GM18861 (cell line): ENCODE data around the gene TM9SF1.

ENCODE experiments used
- ATAC-seq: cut with Tn5 transposase; IDR thresholded peaks from one replicate; pipeline ENCODE4 v1.9.1; 2021; ENCODE audit not compliant: unreplicated experiment

TM9SF1 gene

DNA sequence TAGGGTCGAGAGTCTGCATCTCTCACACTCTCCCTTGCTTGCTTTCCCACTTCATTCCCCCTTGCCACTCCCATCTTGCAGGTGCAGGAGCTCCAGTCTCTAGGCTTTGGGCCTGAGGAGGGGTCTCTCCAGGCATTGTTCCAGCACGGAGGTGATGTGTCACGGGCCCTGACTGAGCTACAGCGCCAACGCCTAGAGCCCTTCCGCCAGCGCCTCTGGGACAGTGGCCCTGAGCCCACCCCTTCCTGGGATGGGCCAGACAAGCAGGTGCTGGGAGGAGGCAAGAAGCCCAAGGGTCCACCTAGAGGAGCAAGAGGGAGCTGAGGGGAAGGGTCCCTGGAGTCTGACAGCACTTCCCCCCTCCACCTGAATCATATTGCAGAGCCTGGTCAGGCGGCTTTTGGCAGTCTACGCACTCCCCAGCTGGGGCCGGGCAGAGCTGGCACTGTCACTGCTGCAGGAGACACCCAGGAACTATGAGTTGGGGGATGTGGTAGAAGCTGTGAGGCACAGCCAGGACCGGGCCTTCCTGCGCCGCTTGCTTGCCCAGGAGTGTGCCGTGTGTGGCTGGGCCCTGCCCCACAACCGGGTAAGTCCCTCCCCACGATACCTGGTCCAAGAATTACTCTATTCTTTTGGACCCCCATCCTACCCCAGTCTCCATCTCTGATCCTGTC, 43.7 kb downstream of the TM9SF1 start:
- no peak for ATAC-seq

DNA sequence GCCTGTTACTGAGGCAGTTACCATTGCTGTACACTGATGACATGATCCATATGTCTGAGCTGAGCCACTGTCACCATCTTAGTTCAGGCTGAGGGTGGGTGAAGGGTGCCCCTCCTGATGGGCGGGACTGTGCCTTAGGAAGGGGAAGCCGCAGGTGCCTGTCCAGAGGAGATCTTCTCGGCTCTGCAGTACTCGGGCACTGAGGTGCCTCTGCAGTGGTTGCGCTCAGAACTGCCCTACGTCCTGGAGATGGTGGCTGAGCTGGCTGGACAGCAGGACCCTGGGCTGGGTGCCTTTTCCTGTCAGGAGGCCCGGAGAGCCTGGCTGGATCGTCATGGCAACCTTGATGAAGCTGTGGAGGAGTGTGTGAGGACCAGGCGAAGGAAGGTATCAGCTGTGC, 44.2 kb downstream of the TM9SF1 start:
- no peak for ATAC-seq

DNA sequence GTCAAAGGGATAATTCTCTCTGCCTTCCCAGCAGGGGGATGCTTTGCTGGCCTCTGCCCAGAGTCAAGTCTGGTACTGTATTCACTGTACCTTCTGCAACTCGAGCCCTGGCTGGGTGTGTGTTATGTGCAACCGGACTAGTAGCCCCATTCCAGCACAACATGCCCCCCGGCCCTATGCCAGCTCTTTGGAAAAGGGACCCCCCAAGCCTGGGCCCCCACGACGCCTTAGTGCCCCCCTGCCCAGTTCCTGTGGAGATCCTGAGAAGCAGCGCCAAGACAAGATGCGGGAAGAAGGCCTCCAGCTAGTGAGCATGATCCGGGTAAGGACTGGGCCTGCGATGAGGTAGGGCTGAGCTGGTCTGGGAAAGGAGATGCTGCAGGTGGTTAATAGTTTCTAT, 44.7 kb downstream of the TM9SF1 start:
- no peak for ATAC-seq

DNA sequence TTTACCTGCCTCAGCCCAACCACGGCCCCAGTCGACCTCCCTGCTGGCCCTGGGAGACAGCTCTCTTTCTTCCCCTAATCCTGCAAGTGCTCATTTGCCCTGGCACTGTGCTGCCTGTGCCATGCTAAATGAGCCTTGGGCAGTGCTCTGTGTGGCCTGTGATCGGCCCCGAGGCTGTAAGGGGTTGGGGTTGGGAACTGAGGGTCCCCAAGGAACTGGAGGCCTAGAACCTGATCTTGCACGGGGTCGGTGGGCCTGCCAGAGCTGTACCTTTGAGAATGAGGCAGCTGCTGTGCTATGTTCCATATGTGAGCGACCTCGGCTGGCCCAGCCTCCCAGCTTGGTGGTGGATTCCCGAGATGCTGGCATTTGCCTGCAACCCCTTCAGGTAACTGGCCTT, 45.2 kb downstream of the TM9SF1 start:
- no peak for ATAC-seq

- no peak for ATAC-seq
Observed at GRCh38 chr14:24149302-24149969, 45.8 kb downstream of the TM9SF1 start.

DNA sequence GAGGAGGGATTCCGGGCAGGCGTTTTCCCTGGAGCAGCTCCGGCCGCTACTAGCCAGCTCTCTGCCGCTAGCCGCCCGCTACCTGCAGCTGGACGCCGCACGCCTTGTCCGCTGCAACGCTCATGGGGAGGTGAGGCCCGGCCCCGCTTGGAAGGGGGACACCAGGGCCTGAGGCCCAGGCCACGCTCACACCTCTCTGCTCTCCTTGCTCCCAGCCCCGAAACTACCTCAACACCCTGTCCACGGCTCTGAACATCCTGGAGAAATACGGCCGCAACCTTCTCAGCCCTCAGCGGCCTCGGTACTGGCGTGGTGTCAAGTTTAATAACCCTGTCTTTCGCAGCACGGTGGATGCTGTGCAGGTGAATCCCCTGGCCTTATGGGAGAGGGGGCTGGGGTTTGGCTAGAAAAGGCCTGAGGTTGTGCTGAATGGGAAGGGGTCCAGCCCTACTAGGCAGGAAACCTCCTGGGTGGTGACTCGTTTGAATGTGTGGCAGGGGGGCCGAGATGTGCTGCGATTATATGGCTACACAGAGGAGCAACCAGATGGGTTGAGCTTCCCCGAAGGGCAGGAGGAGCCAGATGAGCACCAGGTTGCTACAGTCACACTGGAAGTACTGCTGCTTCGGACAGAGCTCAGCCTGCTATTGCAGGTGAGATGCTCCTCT, 47.3 kb downstream of the TM9SF1 start:
- no peak for ATAC-seq

DNA sequence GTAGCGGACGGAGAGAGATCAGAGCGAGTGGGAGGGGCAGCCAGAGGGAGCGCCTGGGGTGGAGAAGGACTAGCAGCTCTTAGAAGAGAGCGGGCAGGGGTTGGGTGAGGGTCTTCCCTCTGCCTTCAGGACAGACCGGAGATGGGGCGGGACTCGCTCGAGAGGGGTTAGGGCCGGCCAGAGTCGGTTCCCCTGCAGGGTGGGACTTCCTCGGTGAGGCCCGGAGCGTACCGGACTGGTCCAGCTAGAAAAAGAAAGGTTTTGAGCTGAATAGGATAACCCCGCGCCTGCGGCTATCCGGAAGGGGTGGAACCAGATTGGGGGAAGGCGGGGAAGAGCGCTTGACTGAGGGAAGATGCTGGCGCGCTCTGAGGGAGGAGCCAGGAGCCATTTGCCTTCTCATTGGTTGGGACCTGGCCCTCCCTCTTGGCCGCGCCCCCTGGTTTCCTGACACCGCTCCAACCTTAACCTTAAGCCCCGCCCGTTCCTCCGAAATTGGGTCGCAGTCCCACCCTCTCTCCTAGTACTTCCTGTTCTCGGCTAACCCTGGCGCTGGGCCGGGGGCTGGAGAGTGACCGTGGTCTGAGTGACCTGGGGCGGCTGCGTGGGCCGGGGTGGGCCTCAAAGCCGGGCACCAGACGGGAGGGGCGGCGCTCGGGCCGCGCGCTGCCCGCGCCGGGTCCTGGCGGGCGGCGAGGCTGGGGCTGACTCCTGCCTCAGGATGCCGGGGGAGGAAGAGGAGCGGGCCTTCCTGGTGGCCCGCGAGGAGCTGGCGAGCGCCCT, 48.1 kb downstream of the TM9SF1 start, which contains the start of gene RNF31:
Gene RNF31 (plus strand): TSS at position 521 of the 783 bp plus-strand sequence. CDS start 201 bp downstream, at position 722.
- peak; percentile 74 for ATAC-seq

- peak; percentile 53 for ATAC-seq
Observed at GRCh38 chr14:24146453-24146977, 48.7 kb downstream of the TM9SF1 start, which contains the start of gene PSME2. TSS of gene PSME2 (minus strand) at chr14:24146610. CDS start at chr14:24146581, 29 bp downstream.

GRCh38 chr14:24145690-24146452, 49.4 kb downstream of the TM9SF1 start:
- ATAC-seq = no peak

DNA sequence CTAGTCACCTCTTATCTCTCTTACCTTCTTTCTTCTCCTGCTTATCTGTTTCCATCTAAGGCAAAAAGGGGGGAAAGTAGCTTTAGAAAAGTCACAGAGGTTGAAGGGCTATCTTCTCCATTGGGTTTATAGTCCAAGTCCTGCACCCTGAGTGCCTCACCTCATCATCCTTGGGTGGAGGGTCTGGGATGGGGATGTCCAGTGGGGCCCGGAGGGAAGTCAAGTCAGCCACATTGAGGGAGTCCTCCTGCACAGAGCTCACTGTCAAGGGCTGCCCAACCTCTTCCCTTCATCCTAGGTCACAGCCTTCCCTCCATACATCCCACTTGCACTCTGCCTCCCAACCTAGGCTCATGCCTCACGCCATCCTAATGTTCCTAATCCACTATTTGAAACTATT, 50.0 kb downstream of the TM9SF1 start:
- no peak for ATAC-seq

DNA sequence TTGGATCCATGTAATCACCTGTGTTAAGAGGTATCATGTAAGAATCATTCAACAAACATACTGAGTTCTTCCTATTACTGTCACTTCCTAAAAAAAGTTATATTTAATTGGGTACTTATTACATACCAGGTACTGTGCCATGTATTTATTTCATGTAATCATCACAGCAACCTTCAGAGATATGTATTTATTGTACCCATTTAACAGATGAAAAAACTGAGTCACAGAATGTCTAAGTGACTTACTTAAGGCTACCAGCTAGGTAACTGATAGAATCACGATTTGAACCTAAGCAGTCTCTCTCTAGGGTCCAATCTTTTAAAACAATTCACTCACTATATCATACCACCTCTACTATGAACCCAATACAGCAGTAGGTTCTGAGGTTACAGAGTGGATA, 50.8 kb downstream of the TM9SF1 start:
- no peak for ATAC-seq

- ATAC-seq = no peak
Observed at GRCh38 chr14:24143511-24143910, 51.7 kb downstream of the TM9SF1 start.

DNA sequence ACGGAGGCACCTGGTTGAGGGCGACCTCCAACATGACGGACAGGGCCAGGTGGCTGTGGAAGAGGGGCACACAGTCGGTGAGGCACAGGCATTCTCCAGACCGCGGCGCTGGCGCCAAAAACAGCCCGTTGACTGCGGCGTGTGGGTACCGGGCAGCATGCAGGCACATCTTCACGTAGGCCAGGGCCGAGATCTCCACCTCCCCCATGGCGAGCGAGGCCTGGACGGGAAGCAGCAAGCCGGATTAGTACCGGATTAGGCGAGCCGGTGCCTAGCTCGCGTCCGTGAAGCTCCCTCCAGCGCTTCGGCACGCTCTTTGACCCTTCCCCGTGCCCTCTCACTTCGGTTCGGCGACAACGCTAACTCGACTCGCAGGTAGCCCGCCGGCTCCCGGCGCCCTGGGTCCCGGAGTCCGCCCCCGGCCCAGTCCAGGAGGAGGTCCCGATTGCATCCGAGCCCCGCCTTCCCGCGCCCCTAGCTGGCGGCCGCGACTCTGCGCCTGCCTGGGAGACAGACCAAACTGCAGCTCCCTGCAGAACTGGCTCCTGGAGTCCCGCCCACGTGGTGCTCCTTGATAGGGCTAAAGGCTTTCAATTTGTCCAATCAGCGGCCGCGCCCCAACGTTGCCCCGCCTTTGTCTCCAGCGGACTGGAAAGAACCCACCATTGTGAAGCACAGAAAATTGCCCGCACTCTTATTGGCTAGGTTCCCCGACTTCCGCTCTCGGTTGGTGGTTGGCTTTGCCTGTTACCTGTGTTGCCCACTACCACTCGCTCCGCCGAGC, 54.0 kb downstream of the TM9SF1 start, which contains the start of gene EMC9:
Gene EMC9 (minus strand): TSS at position 495 of the 784 bp plus-strand sequence. CDS start 287 bp downstream, at position 208.
- ATAC-seq = peak; percentile 79

DNA sequence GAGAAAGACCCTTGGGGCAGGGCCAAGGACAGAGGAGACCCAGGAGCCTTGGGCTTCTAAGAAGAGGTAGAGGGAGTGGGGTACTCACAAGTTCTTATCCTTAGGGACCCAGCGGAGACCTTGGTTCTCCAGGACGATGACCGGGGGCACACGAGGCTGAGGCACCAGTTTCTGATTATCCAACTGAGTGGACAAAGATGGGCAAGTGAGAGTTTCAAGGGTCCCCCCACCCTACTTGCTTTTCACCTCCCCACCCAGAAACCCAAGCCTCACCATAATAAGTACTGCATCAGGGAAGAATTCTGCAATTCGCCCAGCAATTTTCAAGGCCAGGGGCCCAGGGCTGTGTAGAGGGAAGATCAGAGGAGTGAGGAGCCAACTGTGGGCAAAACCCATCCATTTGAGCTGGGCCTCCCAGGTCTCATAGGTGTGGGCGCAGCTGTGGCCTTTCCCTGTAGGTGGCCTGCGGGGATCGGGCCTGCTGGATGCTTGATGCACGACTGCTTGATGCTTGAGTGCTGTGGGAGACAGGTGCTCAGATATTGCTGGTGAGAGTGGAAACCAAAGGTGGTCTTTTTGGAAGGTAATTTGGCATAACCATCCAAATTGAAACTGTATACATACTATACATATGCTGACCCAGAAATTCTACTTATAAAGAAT, 55.8 kb downstream of the TM9SF1 start:
- no peak for ATAC-seq
